Right lung (tissue), 5 donors: ENCODE results near the gene NDUFAF2. TPM values are rescaled to one million over a fixed set of nuclear protein-coding genes. Genes with fewer than 3 reads are reported as not detected.
A peak's percentile ranks its signal among the peaks of the same experiment; 100 is the strongest.
"Not testable (repeated sequence)": the region's sequence is repeated elsewhere in the genome, so short reads cannot be mapped to it uniquely, and the experiment has no call there.

Experiments used
- DNase-seq, 2 donors: peaks; one replicate each; pipeline ENCODE4 v3.0.0-alpha.2; 2013
- polyA plus RNA-seq, 5 donors: library from polyadenylated mRNA; unstranded; fragments of 120-200 nt; gene quantifications; one replicate each; pipeline versions ENCODE4 v1.2.1 to v1.2.3, GENCODE V29; 2013; ENCODE audit warnings: inconsistent platforms in 1 of 5, low replicate concordance in 1 of 5; ENCODE audit not compliant: insufficient read length in 5 of 5, insufficient read depth in 1 of 5

NDUFAF2 gene
- polyA plus RNA-seq, 5 donors = 25.6 to 34.3 (median 32.3) TPM

DNA sequence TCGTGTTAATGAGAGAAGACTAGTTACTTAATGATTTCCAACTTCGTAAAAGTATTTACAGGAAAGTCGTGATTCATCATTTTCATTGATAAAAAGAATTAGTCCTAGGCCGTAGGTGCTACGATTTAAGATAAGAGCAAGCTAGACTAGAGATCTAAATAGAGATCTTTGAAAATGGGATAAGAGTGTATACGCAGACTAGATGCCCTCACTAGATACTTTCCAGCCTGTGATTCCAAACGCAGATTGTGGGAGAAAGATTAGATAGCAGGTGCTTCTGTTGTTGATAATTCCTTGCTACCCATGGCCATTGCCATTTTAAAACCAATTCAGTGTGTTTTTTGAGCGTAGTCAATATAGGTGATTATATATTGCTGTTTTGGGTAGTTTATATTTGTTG, 223.9 kb downstream of the NDUFAF2 start:
- DNase-seq = no peak

DNA sequence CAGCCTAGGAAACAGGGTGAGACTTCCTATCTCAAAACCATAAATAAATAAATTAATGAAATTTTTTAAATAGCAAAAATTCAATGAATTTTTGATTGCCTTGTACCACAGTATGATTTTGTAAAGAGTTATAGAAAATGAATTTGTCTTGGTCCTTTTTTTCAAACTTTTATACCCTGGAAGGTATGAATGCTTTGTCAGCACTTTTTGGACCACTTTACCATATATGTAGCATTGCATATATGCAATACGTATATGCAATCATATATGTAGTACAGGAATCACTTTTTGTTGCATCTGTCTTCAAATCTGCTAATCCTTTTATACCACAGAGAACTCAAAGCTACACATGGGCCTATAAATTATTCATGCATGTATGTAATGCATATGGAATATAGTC, 226.5 kb downstream of the NDUFAF2 start:
- DNase-seq = no peak

DNA sequence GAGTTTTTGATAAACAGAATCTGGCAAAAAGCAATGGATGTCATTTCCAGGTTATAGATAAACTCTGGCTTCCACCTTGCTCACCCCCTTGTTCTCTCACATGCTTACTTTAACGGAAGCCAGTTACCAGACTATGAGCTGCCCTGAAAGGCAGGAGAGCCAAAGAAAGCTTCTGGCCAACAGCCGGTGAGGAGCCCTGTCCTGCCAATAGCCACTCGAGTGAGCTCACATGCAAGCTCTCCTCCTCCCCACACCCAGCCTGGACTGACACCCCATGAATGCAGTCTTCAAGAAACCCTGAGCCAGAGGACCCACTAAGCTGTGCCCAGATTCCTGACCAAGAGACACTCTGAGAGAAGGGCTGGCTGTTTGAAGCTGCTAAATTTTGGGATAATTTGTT, 231.6 kb downstream of the NDUFAF2 start:
- no peak for DNase-seq

DNA sequence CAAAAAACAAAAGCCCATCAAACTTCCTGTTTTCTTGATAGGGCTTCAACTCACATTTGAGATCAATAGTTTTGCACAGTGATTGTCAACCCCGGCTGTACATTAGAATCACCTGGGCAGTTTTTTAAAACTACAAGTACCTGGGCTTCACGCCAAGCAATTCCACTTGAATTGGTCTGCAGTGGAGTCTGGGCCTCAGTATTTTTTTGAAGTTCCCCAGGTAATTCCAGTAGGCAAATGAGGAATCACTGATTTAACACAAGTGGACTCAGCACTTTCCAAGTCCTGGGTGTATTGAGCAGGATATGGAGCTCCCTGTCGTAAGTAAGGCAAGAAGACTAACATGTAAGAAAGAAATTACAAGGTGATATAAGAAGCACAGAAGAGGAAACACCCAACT, 232.1 kb downstream of the NDUFAF2 start:
- no peak for DNase-seq

DNA sequence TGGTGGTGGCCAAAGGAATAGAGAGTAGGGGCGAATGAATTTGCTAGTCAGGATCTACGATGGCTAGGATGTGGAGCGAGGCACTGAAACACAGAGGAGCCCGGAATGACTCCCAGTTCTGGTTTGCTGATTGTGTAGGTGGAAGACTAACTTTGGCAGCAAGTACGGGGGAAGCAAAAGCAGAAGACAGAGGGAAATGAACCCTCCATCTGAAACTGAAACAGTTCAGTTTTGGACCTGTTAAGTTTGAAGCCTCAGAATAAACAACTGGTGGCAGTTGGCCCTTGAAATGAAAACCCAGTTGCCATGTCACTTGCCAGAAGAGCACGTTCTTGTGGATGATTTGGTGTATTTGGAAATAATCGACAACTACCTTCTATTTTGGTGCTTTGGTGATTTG, 232.7 kb downstream of the NDUFAF2 start:
- DNase-seq = no peak

DNA sequence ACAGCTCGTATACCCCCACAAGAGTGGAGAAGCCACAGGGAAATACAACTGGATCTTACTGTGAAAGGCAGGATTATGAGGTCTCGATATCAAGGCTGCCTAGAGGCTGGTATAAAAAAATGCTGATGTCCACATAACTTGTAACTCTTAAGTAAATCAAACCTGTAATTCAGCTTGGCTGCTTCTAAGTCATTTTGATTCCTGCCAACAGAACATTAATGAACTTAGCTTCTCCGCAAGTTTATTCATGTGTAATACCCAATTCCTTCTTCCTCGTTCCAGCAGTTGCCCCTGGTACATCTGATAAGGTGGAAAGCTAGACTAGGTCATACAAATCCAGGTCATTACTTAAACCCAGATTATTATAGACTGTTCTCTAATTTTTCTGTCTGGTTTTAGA, 233.7 kb downstream of the NDUFAF2 start:
- DNase-seq = no peak

DNA sequence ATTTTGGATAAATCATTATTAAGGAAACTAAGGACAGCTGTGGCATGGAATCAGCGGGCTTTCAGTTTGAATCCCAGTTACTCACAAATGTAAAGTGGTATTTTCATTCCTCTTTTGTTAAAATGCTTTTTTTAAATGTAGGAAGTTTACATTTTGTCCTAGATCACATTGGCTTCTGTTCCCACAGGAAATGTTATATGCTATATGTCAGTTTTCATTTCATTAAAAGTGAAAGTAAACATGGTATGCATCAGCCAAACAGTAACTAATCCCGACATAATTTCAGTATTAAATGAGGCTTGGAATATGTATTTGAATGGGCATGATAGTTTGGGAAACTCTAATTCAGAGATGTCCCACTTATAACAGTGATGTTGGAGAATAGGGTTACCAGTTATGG, 235.9 kb downstream of the NDUFAF2 start:
- DNase-seq = peak in 1 of 2 donors; percentile 23

DNA sequence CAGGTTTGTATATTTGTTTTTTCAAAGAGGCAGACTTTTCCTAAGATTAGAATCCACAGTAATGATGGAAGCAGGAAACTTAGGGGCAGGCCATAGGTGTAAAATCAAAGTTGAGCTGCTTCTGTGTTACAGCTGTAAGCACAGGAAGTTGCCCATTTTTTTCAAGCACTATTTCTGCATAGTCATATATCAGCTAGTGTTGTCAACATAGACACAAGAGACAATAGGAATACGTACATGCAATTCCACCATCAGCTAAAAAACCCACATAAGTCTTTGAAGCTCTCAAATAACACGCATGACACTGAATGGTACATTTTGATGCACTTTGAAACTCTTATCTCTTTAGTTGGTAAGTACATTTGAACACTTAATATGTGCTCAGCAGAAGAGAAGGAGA, 237.4 kb downstream of the NDUFAF2 start:
- no peak for DNase-seq

DNA sequence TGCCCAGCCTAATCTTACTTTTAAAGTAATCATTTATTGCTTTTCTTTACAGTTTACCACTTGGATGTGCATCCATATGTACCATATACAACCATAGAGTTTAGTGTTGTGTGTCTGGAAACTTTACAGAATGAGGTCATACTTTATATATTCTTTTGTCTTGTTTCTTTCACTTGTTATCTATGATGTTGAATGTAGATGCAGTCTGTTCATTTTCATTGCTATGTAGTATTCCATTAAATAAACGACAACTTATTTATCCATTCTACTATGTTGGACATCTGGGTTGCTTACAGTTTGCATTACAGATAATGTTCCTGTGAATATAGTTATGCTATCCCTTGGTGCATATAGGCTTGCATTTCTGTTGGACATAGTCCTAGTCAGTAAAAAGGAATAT, 238.5 kb downstream of the NDUFAF2 start:
- DNase-seq = no peak

DNA sequence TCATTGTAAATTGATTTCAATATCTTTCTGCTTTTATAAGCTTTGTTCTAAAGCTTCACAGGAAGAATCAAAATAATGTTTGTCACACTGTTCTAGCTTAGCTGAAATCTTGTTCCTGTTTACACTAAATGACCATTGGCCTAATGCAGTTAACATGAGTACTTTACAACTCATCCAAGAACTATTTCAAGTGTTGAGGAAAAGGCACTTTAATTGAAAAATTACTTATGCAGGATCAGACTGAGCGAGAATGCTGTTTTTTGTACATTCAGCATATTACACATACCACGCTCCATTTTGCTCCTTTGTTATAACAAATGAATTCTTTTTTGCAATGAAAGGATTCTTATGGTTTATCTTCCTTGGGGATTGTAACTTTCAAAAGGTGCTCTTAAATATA, 239.7 kb downstream of the NDUFAF2 start:
- no peak for DNase-seq

DNA sequence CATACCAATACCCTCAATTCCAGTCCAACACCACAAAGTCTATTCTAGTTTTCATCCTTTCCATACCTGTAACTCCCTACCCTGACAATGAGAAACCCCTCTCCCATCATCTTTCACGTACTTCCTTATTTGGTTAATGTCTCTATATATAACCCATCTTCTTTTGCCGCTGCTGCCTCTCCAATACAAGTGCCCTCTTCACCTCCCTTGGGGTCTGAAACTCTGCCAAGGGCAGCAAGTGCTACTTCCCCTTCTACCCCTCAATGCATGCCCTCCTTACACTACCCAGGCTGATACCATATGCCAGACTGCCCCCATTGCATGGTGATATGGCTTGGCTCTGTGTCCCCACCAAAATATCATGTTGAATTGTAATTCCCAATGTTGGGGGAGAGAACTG, 241.6 kb downstream of the NDUFAF2 start:
- no peak for DNase-seq

DNA sequence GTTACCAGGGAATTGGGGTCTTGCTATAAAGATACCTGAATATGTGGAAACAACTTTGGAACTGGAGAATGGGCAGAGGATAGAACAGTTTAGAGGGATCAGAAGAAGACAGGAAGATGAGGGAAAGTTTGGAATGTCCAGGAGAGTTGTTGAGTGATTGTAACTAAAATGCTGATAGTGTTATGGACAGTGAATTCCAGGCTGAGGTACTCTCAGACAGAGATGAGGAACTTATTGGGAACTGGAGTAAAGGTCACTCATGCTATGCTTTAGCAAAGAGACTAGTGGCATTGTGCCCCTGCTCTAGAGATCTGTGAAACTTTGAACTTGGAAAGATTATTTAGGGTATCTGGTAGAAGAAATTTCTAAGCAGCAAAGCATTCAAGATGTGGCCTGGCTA, 242.3 kb downstream of the NDUFAF2 start:
- not testable (repeated sequence) for DNase-seq

DNA sequence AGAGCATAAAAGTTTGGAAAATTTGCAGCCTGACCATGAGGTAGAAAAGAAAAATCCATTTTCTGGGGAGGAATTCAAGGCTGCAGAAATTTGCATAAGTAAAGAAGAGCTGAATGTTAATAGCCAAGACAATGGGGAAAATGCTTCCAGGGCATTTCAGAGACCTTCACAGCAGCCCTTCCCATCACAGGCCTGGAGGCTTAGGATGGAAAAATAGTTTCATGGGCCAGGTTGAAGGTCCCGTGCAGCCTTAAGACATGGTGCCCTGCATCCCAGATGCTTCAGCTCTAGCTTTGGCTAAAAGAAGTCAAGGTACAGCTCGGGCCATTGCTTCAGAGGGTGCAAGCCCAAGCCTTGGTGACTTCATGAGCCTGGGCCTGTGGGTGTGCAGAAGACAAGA, 242.8 kb downstream of the NDUFAF2 start:
- DNase-seq = not testable (repeated sequence)

DNA sequence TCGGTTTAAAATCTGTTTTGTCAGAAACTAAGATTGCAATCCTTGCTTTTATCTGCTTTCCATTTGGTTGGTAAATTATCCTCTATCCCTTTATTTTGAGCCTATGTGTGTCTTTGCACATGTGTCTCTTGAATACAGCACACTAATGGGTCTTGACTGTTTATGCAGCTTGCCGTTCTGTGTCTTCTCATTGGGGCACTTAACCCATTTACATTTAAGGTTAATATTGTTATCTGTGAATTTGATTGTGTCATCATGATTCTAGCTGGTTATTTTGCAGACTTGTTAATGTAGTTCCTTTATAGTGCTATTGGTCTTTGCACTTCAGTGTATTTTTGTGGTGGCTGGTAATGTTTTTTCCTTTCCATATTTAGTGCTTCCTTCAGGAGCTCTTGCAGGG, 253.6 kb downstream of the NDUFAF2 start:
- DNase-seq = no peak

DNA sequence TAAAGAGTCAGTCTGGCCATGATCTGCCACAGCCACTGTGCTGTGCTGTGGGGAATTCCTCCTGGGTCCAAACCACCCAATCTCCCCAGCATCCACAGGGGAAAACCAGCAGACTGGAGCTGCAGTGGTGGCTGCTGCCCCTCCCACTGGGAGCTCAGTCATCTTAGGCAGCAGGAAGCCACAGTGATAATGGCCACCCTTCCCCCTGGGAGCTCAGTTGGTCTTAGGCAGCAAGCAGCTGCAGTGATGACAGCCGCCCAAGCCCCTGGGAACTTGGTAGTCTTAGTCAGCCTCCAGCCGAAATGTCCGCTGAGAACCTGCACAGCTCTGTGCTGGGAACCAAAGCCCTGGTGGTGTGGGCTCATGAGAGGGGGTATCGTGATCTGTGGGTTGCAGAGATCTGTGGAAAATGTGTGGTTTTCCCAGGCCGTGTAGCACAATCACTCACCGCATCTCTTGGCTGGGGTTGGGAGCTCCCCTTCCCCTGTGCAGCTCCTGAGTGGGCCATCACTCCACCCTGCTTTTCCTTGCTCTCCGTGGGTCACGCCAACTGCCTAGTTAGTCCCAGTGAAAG, 255.7 kb downstream of the NDUFAF2 start:
- no peak for DNase-seq

DNA sequence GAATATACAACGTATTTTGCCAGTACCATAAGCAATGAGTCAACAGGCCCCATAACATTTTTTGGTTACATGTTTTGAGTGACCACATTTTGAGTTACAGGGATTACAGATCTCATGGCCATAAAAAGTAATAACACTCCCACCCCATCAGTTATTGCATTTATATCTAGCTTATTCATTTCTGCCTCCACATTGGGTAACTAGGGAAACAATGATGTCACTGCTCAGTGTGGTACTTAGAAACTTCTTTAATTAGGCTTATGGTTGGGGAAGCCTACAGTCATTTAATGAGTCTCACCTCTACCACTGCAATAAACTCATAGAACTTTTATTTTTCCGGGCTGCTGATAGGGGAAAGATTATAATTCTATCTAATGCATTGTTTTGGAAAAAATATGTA, 257.2 kb downstream of the NDUFAF2 start:
- DNase-seq = no peak

Other genes starting within 250 kb of the NDUFAF2 start
- gene DEPDC1B, start 245.0 kb upstream of the NDUFAF2 start, polyA plus RNA-seq = 10 to 100 TPM in 3 of 5 donors, 1 to 10 TPM in 2; 8.1 to 25.1 (median 14.9) TPM
- 1 to 10 TPM; 1.8 to 5.0 (median 3.9) TPM for gene ELOVL7, start 100.9 kb upstream of the NDUFAF2 start, polyA plus RNA-seq
- gene ERCC8, start 135 bp upstream of the NDUFAF2 start, polyA plus RNA-seq = 10 to 100 TPM; 15.7 to 27.4 (median 24.9) TPM
- gene SMIM15, start 217.3 kb downstream of the NDUFAF2 start, polyA plus RNA-seq = 10 to 100 TPM; 57.4 to 78.4 (median 72.0) TPM